ENCODE measurements around the gene GPC3. TPM values are rescaled to one million over a fixed set of nuclear protein-coding genes. Genes with fewer than 3 reads are reported as not detected.

GPC3 gene
- total and polyA plus RNA-seq, 7 donors = 0.43 to 2.3 (median 1.4) TPM

GRCh38 chrX:133490955-133491354 is 494.4 kb downstream of the GPC3 start:
- no peak overlapping the region for H3K27ac ChIP-seq
- ATAC-seq (no peak), DNase-seq (no peak)
- no peaks in the 10 kb centered on the region for H3K9me3 ChIP-seq
- H3K27me3 ChIP-seq (ENCODE audit: insufficient read depth in 3 of 3, low read length in 2 of 3) = peaks cover 0 to 3% (median 0%) of the 10 kb centered on the region in 3 donors
- no peaks in the 10 kb centered on the region for H3K36me3 ChIP-seq (ENCODE audit: insufficient read depth in 1 of 2, low read depth in 1 of 2)
- 79 to 94% (median 86%) methylated on average over 1 of the region's 1 CpG for WGBS, 3 donors
- peaks cover under 1% of the 10 kb centered on the region for H3K4me1 ChIP-seq
- TF ChIP-seq, protein P1, sequence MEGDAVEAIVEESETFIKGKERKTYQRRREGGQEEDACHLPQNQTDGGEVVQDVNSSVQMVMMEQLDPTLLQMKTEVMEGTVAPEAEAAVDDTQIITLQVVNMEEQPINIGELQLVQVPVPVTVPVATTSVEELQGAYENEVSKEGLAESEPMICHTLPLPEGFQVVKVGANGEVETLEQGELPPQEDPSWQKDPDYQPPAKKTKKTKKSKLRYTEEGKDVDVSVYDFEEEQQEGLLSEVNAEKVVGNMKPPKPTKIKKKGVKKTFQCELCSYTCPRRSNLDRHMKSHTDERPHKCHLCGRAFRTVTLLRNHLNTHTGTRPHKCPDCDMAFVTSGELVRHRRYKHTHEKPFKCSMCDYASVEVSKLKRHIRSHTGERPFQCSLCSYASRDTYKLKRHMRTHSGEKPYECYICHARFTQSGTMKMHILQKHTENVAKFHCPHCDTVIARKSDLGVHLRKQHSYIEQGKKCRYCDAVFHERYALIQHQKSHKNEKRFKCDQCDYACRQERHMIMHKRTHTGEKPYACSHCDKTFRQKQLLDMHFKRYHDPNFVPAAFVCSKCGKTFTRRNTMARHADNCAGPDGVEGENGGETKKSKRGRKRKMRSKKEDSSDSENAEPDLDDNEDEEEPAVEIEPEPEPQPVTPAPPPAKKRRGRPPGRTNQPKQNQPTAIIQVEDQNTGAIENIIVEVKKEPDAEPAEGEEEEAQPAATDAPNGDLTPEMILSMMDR (IDR thresholded peaks at IDR 0.05) = no peak
- H3K4me3 ChIP-seq = no peak overlapping the region
- intact Hi-C loops (cut with DNase I) = no loop called here
